HG03342 (cell line): ENCODE data around the gene HDGFL2.

ENCODE experiments used
- ATAC-seq: cut with Tn5 transposase; IDR thresholded peaks from one replicate; pipeline ENCODE4 v1.9.1; 2021; ENCODE audit warnings: mild to moderate bottlenecking, moderate library complexity; ENCODE audit not compliant: unreplicated experiment

Gene HDGFL2

GRCh38 chr19:4550018-4550417, 77.9 kb downstream of the HDGFL2 start:
- no peak for ATAC-seq

GRCh38 chr19:4550479-4551050, 78.5 kb downstream of the HDGFL2 start:
- no peak for ATAC-seq
